Measurements from ENCODE around the gene RASSF10.

- TF ChIP-seq CTCF (IDR thresholded peaks at IDR 0.05 in 2 of 3, conservative IDR thresholded peaks at IDR 0.05 in 1 of 3; ENCODE audit: borderline replicate concordance in 1 of 3, insufficient read depth in 1 of 3, low read depth in 2 of 3, low read length in 2 of 3): no peak
- no peak for TF ChIP-seq EZH2 (IDR thresholded peaks at IDR 0.05)
- TF ChIP-seq REST (IDR thresholded peaks at IDR 0.05; ENCODE audit: low read depth): no peak
- TF ChIP-seq MAX (IDR thresholded peaks at IDR 0.05): no peak
- no peak for TF ChIP-seq POLR2A (IDR thresholded peaks at IDR 0.05; ENCODE audit: borderline replicate concordance, extremely low read depth, insufficient read depth, insufficient read length)
- no peak for TF ChIP-seq YY1 (IDR thresholded peaks at IDR 0.05; ENCODE audit: extremely low read depth, insufficient replicate concordance, low read depth, low read length)
- TF ChIP-seq POLR2AphosphoS5 (IDR thresholded peaks at IDR 0.05; ENCODE audit: low read depth, low read length): no peak
- no peak for TF ChIP-seq ZNF274 (IDR thresholded peaks at IDR 0.05; ENCODE audit: low read depth, low read length)
- TF ChIP-seq SRF (IDR thresholded peaks at IDR 0.05; ENCODE audit: low read depth): no peak
- no peak for TF ChIP-seq FOSL1 (IDR thresholded peaks at IDR 0.05; ENCODE audit: low read depth)
- TF ChIP-seq CBX3 (IDR thresholded peaks at IDR 0.05; ENCODE audit: low read depth): no peak
- no peak for TF ChIP-seq JUND (IDR thresholded peaks at IDR 0.05)
- no peak for TF ChIP-seq ZBTB33 (IDR thresholded peaks at IDR 0.05; ENCODE audit: extremely low read depth, insufficient replicate concordance, low read length)
- TF ChIP-seq CEBPB (IDR thresholded peaks at IDR 0.05; ENCODE audit: low read depth): no peak
These were observed 22.2 kb downstream of the RASSF10 start for GRCh38 chr11:13031349-13031748.

All from HCT116 (cell line).